Left lobe of liver (tissue), 2 donors: Measurements from ENCODE around the gene NR4A1. TPM values are rescaled to one million over a fixed set of nuclear protein-coding genes. Genes with fewer than 3 reads are reported as not detected.
A peak's percentile ranks its signal among the peaks of the same experiment; 100 is the strongest.

Source experiments
- ATAC-seq: fragments of 200-7000 bp; cut with Tn5 transposase; one replicate; pipeline ENCODE4 v1.9.1; 2020; ENCODE audit warnings: mild to moderate bottlenecking, moderate library complexity
- DNase-seq: peaks from one replicate; pipeline ENCODE4 v3.0.0-alpha.2; 2020; ENCODE audit warnings: low spot score
- total RNA-seq: library from RNA; stranded (reverse); gene quantifications from one replicate; pipeline ENCODE4 v1.2.1, GENCODE V29; 2021
- donor health status: DM: no; HTN: no; CAD: no; lungs with moderate emphysema.
- donor health status: DM: no; HTN: yes; CAD: no.

NR4A1 gene
- total RNA-seq, 1 donor from 2014 or later: 5.4 TPM

DNA sequence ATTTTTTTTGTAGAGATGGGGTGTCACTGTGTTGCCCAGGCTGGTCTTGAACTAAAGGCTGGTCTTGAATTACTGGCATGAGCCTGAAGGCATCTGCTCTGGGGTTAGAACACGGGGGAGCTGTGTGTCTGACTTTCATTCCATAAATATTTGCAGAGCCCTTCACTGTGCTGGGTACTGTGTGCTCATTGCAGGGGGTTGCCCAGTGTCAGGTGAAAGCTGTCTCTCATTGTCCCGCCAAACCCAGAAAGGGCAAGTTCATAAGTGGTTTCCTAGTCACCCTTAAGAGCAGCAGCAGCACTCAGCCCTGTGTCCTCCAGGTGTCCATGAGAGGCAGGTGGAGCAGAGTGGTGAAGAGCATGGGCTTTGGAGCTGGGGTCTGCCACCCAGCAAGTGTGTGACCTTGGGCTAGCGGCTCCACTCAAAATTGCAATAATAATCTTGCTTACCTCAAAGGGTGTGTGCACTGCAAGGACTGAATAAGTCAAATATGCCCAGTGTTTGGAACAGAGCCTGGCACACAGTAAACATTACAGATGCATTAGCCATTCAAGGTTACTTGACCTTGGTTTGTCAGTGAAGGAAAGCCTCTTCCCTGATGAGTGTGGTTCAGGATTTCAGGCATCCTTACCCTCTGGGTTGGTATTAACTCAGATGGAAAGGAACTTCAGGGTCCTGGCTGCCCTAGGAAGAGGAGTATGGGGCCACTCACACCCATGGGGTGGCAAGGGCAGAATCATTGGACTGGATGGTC is 23.9 kb downstream of the NR4A1 start:
- DNase-seq (no peak), ATAC-seq (no peak)

GRCh38 chr12:52076811-52077210 is 25.6 kb downstream of the NR4A1 start:
- DNase-seq (no peak), ATAC-seq (no peak)

DNA sequence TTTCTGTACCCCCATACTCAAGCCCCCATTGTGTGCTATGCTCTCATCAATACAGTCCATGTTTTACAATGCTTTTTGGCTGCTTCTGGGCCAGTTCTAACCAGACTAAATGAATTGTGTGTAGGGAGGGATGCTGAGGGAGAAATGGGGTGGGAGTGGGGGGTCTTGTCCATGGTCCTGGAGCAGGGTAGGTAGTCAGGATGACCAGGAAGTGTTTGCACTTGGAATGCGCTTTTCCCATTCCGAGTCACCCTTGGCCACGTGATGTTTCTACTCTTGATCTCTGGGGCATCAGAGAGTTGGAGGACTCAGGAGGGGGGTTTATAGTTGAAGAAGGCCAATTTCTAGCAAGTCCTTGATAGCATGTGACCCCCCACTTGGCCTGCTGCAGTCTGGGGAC is 27.0 kb downstream of the NR4A1 start:
- no peak for ATAC-seq
- DNase-seq: no peak

DNA sequence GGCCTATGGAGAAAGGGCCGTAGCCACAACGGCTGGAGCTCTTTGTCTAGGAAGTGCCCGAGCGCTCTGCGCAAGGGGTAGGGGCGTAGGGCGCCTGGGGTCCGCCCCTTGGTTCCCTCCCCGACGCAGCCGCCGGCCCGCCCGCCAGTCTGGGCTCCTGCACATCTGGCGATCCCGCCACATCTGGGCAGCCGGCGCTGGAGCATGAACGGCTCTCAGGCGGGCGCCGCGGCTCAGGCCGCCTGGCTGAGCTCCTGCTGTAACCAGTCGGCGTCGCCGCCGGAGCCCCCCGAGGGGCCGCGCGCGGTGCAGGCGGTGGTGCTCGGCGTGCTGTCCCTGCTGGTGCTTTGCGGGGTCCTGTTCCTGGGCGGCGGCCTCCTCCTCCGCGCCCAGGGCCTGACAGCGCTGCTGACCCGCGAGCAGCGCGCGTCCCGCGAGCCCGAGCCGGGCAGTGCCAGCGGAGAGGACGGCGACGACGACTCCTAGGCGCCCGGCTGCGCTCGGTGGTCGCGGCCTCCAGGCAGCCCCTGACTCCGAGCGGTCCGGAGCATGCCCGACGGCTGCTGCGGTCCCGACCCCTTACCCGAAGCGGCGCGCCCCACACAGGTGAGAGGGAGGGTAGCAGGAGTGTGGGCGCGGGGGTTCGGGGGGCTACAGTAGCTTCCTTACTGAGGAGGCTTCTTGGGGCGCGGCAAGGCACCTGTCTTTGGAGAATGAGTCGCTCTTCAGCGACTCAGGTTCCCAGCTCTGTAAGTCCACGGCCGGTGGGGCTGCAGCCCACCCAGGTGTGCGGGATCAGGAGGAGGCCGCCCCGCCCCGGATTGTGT is 28.5 kb downstream of the NR4A1 start, which contains the start of gene SMIM41:
SMIM41 (plus strand) TSS at position 129 of the 827 bp plus-strand sequence; CDS start at position 205, 76 bp downstream.
- no peak for DNase-seq
- no peak for ATAC-seq

GRCh38 chr12:52080403-52081251 is 29.4 kb downstream of the NR4A1 start:
- ATAC-seq: no peak

GRCh38 chr12:52081263-52081733 is 30.1 kb downstream of the NR4A1 start:
- ATAC-seq (peak; percentile 45), DNase-seq (no peak)

More at GRCh38 chr12:52080403-52081251, 29.4 kb downstream of the NR4A1 start:
- no peak for DNase-seq

GRCh38 chr12:52082026-52082668 is 30.9 kb downstream of the NR4A1 start:
- DNase-seq (peak; percentile 74), ATAC-seq (peak; percentile 71)

DNA sequence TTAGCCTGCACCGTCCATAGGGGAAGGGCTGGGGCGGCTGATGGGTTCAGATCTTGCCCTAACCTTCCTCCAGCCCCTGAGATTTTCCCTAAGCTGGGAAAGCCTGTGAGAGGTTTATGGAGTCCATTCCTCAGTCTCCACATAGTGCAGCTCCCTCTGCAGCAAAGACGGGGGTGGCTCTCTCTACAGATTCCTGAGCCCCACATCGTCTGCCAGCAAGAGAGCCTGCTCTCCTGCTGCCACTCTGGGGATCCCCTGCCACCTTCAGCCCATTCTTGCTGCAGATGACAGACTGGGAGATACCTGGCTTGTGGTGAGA is 31.4 kb downstream of the NR4A1 start:
- DNase-seq (no peak), ATAC-seq (no peak)

- ATAC-seq (peak; percentile 70), DNase-seq (peak; percentile 61)
Measured at GRCh38 chr12:52082988-52083637, 31.9 kb downstream of the NR4A1 start.

DNA sequence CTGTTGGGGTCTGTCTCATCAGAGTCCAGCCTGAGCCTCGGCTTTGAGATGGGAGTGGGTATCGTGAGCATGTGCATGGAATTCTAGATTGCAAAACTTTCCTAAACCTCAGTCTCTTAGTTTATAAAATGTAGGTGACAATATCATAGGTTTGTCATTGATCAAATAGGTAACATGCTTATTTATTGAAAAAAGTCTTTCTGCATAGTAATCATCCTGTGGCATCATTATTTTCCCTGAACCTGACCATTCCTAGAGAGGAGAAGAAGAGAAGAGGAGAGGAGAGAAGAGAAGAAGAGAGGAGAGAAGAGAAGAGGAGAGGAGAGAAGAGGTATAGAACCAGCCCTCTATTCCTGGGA is 32.4 kb downstream of the NR4A1 start:
- ATAC-seq: no peak
- DNase-seq: no peak

DNA sequence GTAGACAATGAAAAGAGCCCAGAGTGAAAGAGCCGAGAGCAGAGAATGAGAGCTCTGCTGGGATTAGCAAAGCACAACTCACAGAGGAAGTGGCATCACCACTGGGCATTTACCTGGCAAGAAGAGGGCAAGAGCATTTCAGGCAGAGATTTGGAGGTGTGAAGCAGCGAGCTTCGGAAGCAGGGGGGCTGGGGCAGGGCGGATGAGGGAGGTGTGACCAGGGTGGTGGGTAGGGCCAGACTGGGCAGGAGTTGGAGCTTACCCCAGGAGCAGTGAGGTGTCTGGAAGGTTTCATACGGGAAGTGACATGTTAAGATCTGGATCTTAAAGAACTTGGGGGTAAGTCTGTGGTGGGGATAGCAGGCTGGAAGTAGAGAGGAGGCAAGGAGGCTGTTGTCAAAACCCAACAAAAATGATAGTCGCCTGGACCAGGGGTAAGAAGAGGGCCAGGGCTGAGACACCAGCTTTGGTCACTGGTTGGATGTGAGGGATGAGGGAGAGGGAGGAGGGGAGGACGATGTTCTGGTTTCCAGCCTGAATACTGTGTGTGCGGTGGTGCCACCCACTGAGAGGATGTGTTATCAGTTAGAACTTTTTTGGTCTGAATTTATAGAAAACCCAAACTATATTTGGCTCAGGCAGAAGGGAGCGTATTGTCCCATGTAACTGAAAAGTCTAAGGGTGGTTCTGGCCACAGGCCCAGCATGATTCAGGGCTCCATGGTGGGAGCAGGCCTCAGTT is 33.4 kb downstream of the NR4A1 start:
- ATAC-seq: no peak
- no peak for DNase-seq

DNA sequence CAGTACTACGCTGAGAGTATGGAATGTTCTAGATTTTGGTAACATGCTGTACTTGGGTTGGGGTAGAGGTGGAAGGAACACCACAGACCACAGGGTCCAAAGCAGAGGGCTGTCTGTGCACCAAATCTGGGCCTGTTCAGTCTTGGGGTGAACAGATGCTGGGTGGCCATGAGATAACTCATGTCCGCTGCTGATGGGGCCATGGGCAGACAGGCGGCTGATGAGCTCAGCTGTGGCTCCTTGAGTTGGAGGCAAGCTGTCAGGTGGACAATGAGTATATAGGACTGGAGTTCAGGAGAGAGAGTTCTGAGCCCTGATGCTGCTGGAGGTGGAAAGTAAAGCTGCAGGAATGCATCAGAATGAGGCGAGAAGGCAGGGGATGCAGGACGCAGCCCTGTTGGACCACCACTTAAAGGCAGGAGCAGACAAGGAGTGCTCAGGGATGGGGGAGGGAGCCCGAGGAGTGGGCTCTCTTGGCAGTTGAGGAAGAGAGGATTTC is 34.5 kb downstream of the NR4A1 start:
- DNase-seq: no peak
- ATAC-seq: no peak

- DNase-seq (no peak), ATAC-seq (no peak)
Measured at GRCh38 chr12:52086366-52086765, 35.1 kb downstream of the NR4A1 start.

DNA sequence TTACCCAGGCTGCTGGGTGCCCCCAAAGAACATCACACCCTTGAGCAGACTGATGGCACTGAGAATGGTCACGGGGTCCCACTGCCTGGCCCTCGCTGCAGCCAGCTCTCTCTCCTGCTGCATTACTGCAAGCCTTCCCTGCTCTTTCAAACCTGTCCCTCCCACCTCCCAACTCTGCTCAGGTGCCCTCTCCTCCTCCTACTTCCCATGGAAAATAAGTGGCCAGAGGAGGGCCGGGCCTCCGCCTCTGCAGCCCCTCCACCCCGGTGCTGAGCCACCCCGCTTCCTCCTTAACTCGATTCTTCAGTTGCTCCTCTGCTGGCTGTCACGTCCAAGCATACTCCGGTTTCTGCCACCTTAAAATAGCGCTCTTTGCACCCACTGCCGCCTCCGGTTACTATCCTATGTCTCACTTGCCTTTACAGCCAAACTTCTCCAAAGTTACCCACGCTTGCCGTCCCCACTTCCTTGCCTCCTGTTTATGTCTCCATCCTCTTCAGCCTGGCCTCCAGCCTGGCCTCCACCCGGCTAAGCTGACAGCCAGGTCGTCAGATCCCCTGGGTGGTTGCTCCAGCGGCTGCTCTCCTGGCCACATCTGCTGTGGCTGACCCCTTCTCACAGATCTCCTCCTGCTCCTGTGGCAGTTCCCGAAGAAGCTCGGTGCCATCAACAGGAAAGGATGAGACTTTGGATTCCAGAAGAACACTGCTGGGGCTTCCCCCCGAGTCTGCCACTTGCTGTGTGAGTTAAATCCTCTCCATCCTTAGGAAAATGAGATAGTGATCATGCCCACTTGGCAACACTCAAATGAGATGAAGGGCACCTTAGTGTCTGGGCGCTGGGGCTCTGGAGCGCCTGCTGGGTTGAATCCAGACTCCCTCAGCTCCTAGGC is 35.9 kb downstream of the NR4A1 start:
- no peak for ATAC-seq
- no peak for DNase-seq

DNA sequence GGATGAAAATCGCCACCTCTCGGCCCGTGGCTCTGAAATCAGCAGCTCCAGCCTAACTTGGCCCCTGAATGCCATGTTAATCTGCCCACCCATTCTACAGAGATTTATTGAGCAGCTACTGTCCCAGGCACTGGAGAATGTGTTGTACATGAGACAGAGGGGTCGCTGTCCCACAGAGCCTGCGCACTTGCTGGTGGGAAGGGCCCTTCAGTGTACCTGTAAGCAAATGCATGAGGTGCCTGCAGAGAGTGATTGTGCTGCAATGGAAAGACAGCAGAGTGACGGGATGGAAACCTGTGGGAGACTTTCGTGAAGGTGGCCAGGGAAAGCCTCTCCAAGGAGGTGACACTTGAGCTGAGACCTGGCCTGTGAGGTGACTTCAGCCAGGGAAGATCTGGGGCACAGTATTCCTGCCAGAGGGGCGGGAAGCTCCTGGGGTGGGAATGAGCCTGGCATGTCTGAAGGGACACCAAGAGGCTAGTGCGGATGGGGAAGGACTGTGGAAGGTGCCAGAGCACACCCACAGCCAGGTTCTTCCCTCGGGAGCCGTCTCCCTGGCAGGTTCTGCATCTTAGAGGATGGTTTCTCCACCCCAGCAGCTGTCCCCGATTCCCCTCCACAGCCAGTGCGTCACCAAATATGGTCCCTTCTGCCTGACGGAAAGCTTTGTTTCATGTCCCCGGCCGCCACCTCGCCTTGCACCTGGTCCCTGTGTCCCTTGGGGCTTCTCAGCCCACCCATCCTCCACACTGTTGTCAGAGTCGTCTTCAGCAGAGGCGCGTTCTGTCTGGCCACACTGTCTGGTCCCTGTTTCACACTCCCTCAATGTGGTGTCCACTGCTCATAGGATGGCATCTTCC is 36.9 kb downstream of the NR4A1 start:
- ATAC-seq (no peak), DNase-seq (peak; percentile 41)

DNA sequence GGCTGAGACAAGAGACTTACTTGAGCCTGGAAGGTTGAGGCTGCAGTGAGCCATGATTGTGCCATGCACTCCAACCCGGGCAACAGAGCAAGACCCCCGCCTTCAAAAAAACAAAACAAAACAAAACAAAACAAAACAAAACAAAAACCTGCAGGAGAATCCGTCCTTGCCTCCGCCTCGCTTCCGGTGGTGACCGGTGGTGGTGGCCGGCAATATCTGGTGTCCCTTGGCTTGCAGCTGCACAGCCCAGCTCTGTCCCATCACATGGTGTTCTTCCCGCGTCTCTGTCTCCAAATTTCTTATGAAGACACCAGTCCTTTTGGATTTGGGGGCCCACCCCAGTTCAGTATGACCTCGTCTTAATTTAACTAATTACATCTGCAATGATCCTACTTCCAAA is 38.2 kb downstream of the NR4A1 start:
- DNase-seq (no peak), ATAC-seq (no peak)

- no peak for ATAC-seq
- DNase-seq: no peak
Measured at GRCh38 chr12:52090291-52090690, 39.0 kb downstream of the NR4A1 start.
